ENCODE measurements around the gene ANO8.
A peak's percentile ranks its signal among the peaks of the same experiment; 100 is the strongest.

ANO8 gene

GRCh38 chr19:17328517-17329365 is 5.9 kb downstream of the ANO8 start:
- DNase-seq = peak; percentile 51

GRCh38 chr19:17327654-17328516 is 6.8 kb downstream of the ANO8 start:
- peak; percentile 68 for DNase-seq

DNA sequence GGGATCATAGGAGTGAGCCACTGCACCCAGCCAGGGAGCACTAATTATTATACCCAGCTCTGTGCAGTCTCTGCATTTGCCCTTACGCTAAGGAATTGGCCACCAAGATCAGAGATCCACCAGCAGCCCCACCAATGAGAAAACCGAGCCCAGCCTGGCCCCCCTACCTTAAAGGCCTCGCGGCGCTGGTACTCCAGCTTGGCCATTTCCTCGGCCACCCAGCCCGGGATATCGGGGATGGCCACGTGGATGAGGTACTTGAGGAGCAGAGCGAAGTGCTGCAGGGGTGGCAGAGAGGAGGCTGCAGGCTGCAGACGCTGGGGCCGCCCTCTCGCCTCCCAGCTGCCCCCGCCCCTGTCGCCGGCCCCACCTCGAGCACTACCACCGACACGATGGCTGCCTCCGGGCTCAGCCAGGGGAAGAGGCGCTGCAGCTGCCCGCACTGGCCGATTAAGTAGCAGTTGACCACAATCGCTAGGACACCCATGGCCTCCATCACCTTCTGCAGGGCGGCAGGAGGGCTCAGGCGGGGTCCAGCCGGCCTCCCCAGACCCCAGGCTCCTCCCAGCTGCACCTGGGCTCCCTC is 7.5 kb downstream of the ANO8 start:
- no peak for DNase-seq

DNA sequence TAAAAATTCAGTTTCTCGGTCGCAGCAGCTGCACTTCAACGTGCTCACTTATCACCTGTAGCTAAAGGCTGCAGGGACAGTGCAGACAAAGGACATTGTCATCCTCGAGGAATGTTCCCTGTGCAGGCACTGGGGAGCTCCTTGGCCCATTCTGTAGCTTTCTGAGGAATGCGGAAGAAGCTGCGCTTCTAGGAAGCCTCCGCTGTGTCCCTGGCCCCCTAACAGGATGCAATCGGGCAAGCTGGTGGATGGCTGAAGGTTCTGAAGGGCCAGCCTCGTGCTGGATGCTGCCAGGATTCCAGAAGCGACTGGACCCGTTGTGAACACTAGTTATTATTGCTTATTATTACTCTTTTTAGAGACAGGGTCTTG is 8.1 kb downstream of the ANO8 start:
- DNase-seq = no peak

- DNase-seq = no peak
Observed at GRCh38 chr19:17325881-17326594, 8.6 kb downstream of the ANO8 start.

DNA sequence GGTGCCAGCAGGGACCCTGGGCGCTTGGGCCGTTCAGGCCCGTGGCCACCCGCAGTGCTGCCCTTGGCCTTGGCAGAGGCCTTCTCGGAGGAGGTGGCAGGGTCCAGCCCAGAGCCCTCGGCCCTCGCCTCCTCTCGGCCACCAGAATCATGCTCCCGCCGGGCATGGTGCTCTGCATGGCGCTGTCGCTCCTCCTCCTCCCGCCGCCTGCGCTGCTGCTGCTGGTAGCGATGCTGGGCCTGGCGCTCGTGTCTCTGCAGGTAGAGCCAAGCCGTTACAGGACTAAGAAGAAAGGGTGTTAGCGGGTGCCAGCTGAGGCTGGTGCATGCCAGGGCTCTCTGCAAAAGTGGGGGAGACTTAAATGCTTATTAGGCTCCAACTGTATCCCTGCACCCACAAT is 9.5 kb downstream of the ANO8 start:
- DNase-seq = no peak

GRCh38 chr19:17324357-17325114 is 10.1 kb downstream of the ANO8 start:
- DNase-seq = no peak

- no peak for DNase-seq
Observed at GRCh38 chr19:17323964-17324332, 10.7 kb downstream of the ANO8 start.

DNA sequence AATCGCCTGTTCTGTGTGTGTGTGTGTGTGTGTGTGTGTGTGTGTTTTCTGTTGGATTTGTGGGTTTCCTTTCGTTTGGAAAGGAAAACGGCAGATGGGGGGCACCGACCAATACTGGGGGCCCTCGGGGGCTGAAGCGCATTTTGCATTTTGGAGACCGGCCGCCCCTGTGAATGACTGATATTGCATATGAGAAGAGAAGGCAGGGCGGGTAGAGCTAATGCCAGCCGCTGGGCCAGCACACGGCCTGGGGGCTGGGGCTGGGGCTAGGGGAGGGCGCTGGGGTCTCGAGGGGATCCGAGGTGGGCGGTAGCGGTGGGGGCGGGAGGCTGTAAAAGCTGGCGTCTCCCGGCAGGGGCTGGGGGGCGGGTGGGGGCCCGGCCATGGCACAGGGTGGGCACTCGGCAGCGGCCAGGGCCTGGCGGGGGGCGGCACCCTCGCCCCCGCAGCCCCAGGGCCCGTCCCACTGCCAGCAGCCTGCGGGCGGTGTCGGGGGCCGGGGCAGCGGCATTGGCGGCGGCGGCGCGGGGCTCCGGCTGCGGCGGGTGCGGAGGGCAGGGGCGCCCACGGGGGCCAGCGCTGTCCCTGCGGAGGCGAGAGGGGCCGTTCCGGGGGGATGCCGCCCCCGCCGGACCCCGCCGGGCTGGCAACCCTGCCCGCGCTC is 11.2 kb downstream of the ANO8 start:
- DNase-seq = no peak

DNA sequence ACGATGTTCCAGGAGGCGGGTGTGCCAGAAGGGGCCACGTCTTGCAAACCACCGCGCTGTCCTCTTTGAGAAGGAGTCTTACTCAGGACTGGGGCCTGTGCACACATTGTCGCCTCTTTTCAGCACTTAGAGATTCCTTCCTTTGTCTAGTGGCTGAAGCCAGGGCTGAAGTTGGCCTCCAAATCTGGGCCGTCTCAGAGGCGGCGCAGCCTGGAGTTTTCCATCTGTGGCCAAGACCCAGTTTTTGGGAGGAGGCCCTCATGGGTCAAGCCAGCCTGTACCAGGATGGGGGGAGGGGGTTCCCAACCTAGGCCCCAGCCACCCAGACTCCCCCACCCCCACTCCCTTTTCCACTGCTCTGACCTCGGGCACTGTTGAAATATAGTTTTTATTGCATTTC is 11.8 kb downstream of the ANO8 start:
- DNase-seq = no peak

- no peak for DNase-seq
Observed at GRCh38 chr19:17321655-17322489, 12.8 kb downstream of the ANO8 start.

GRCh38 chr19:17320435-17320834 is 14.2 kb downstream of the ANO8 start:
- DNase-seq = no peak

- no peak for DNase-seq
Observed at GRCh38 chr19:17319473-17320238, 15.0 kb downstream of the ANO8 start.

DNA sequence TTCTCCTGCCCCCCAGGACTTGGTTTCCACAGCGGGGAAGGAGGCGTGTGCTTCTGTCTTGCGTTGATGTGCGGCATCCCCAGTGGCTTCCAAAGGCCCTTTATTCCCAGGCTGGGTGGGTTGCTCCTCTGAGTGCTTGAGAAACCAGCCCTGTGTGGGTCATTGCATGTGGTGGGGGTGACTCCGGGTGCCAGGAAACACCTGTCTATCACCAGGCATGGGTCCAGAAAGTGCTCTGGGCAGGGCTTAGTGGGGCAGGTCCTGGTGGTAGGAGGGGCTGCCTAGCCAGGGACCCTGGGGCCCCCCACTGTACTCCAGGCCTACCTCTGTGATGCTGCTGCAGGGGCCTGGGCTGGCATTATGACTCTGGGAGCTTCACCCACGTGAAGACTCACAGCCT is 15.7 kb downstream of the ANO8 start:
- DNase-seq = no peak

- no peak for DNase-seq
Observed at GRCh38 chr19:17314007-17314593, 20.6 kb downstream of the ANO8 start.

DNA sequence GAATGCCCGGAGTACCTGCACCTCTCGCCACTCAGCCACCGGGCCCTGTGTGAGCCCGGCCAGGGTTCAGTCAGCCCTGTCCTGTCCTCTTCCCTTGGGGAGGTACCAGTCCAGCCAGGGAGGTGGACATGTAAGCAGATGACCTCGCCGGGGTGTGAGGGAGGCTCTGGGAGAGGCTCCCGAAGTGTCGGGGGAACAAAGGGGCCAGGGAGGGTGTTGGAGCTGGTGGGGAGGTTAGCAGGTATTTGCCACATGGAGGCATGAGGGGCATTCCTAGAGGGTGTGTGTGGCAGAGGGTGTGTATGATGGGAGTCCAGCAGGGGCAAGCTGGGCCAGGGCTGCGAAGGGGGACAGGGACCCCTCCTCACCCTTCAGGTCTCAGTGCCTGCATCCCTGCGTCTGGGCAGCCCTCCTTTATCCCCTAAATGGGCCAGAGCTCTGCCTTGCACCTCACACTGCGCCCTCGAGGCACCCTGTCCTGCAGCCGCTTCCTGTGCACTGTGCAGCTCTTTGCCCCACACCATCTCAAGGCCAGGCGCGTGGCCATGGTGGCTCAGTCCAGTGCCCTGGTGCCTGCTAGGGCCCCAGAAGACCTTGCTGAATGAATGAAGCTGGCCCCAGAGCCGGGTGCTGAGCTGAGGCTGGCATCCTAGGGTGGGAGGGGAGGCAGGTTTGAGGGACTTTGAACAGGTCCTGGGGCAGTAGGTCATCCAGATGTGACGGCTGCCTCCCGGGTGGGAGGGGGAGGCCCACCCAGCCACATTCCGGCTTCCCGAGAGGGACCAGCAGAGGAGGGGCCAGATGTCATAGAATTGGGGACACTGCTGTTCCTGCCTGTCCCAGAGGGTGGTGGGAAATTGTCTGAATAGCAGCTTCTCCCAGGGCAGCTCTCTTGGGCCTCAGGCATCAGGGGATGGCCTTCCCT is 22.2 kb downstream of the ANO8 start:
- DNase-seq = no peak

DNA sequence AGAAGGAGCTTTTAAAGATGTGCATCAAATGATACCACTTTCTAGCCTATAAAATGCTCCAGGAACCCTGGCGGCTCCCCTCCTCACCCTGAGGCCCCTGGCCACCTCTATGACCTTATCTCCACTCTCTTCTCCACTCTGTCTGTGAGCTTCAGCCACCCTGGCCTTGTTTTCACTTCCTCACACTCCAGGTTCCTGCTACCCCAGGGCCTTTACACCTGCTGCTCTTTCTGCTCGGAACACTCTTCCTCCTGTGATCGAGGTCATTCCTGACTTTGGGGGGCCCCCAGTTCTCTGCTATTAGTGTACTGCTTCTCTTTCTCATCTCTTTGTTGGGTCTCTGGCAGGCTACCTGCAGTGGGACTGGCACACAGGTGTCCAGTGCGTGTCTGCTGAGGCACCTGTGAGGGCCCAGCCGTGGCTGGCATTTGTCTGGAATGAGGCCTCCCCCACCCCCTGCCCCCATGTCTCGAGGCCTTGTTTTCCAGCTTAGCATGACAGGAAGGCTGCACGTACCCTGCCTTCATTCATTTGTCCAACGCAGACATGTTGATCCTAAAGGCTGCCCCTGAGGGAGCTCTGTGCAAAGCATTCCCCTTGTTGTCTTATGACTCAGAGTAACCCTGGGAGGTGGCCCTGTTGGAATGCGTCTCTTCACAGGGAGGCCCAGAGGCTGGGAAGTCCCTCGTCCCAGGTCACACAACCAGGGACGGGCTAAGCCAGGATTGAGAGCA is 23.0 kb downstream of the ANO8 start:
- DNase-seq = no peak

DNA sequence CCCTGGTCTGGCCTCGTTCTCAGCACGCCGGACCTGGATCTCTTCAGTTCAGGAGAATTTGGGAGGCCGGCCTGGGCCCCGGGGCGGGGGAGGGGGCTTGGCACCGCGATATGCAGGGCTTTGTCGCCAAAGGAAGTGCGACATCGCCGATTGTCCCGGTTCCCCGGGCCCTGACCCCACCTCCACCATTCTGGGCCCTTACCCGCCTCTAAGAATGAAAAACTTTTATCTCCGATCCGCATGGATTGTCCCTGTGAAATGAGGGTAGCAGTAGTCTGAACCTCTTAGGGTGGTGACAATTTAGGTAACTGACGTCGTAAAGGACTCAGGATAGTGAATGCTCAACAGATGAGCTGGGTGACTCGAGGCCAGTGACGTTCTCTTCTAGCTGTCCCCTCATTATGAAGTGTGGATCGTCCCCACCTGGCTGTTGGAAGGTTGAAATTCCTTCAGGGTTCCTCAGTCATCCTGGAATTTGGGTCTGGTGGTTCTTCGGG is 24.6 kb downstream of the ANO8 start:
- DNase-seq = no peak

Data from CD4-positive, alpha-beta T cell treated with Interleukin-10 for 1 hour (primary cell).